GM23248 (cell line): ENCODE data around the gene PUM1. TPM values are rescaled to one million over a fixed set of nuclear protein-coding genes. Genes with fewer than 3 reads are reported as not detected.

ENCODE experiments used
- DNase-seq: peaks from one replicate; pipeline ENCODE4 v3.0.0-alpha.2; 2015
- H2AFZ ChIP-seq: fragments of 200-600 bp; sonication (generic); 2 replicates; pipeline ENCODE4 v1.6.1; 2016; ENCODE audit warnings: antibody characterized with exemption
- H3F3A ChIP-seq: fragments of 200-600 bp; sonication (generic); 2 replicates; pipeline ENCODE4 v1.6.1; 2016; ENCODE audit warnings: mild to moderate bottlenecking, antibody characterized with exemption, mixed run types; ENCODE audit not compliant: insufficient read depth
- H3K27ac ChIP-seq: fragments of 200-600 bp; sonication (generic); 2 replicates; pipeline ENCODE4 v1.5.1; 2016; ENCODE audit warnings: mild to moderate bottlenecking
- H3K27me3 ChIP-seq: fragments of 200-600 bp; sonication (generic); replicated peaks from 2 replicates; pipeline ENCODE4 v1.6.1; 2016; ENCODE audit warnings: mild to moderate bottlenecking; ENCODE audit not compliant: insufficient read depth
- H3K36me3 ChIP-seq: fragments of 200-600 bp; sonication (generic); 2 replicates; pipeline ENCODE4 v1.6.1; 2016; ENCODE audit warnings: low read depth, mild to moderate bottlenecking
- H3K4me1 ChIP-seq: fragments of 200-600 bp; sonication (generic); 2 replicates; pipeline ENCODE4 v1.6.1; 2016; ENCODE audit warnings: mild to moderate bottlenecking; ENCODE audit not compliant: insufficient read depth
- H3K4me2 ChIP-seq: fragments of 200-600 bp; sonication (generic); one replicate; pipeline ENCODE4 v1.6.1; 2016; ENCODE audit warnings: mild to moderate bottlenecking; ENCODE audit not compliant: unreplicated experiment
- H3K4me3 ChIP-seq: fragments of 200-600 bp; sonication (generic); 2 replicates; pipeline ENCODE4 v1.5.1; 2016; ENCODE audit warnings: mild to moderate bottlenecking
- H3K79me2 ChIP-seq: fragments of 200-600 bp; sonication (generic); 2 replicates; pipeline ENCODE4 v1.6.1; 2016; ENCODE audit warnings: mild to moderate bottlenecking; ENCODE audit not compliant: insufficient read depth
- H3K9ac ChIP-seq: fragments of 200-600 bp; sonication (generic); 2 replicates; pipeline ENCODE4 v1.6.1; 2016; ENCODE audit warnings: mild to moderate bottlenecking
- H3K9me2 ChIP-seq: fragments of 200-600 bp; sonication (generic); 2 replicates; pipeline ENCODE4 v1.6.1; 2016; ENCODE audit warnings: mixed run types, mild to moderate bottlenecking, moderate library complexity; ENCODE audit not compliant: insufficient read depth
- H3K9me3 ChIP-seq: fragments of 200-600 bp; sonication (generic); one replicate; pipeline ENCODE4 v1.6.1; 2017; ENCODE audit warnings: low read depth
- H4K20me1 ChIP-seq: fragments of 200-600 bp; sonication (generic); 2 replicates; pipeline ENCODE4 v1.6.0; 2016; ENCODE audit not compliant: insufficient read depth
- EZH2 ChIP-seq: fragments of 200-600 bp; sonication (generic); IDR thresholded peaks from 2 replicates; pipeline ENCODE4 v1.6.1; 2018; ENCODE audit warnings: antibody characterized with exemption, mild to moderate bottlenecking; ENCODE audit not compliant: insufficient read depth, poor library complexity, severe bottlenecking
- EZH2phosphoT487 ChIP-seq: fragments of 200-600 bp; sonication (generic); IDR thresholded peaks from 2 replicates; pipeline ENCODE4 v1.6.1; 2018; ENCODE audit warnings: antibody characterized with exemption, moderate library complexity, mild to moderate bottlenecking, low read depth; ENCODE audit not compliant: insufficient read depth
- WGBS, 2 experiments: methylation state at CpG; one replicate each; pipeline ENCODE4 v1.1.6; 2015 to 2017; ENCODE audit warnings: low lambda C conversion rate in 2 of 2, low coverage in 1 of 2; ENCODE audit errors: missing lambda C conversion rate in 2 of 2; 5-methylcytosine and 5-hydroxymethylcytosine counted together
- in situ Hi-C: fragments of 300-500 bp; cut with MboI; formaldehyde crosslinking; loops from 2 replicates; pipeline ENCODE4 v1.15.0; 2020
- polyA plus RNA-seq: library from polyadenylated mRNA; unstranded; fragments of >200 nt; fragmentation: Nextera tagmentation; extraction: Ambion mirVana; gene quantifications from 2 replicates; pipeline ENCODE4 v1.2.1, GENCODE V29; 2016
- total RNA-seq: library from RNA; depleted of rRNA; stranded (reverse); fragments of >200 nt; shearing (Covaris generic); gene quantifications from 2 replicates; pipeline ENCODE4 v1.2.3, GENCODE V29; 2014

Gene PUM1
- total and polyA plus RNA-seq, 2 experiments from 2014 or later = 46.3 to 49.5 TPM

DNA sequence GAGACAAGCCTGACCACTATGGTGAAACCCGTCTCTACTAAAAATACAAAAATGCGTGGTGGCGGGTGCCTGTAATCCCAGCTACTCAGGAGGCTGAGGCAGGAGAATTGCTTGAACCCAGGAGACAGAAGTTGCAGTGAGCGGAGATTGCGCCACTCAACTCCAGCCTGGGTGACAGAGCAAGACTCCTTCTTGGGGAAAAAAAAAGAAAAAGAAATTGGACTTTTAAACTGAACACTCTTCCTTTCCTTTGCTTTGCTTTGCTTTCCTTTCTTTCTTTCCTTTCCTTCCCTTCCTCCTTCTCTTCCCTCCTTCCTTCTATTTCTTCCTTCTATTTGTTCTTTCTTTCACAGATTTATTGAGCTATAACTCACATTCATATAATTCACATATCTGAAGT lies 43.3 kb upstream of the PUM1 start:
- H3F3A ChIP-seq = peaks cover 5% of the 10 kb centered on the region; the same call in 1 of the 2 replicates
- no peak overlapping the region for H3K4me3 ChIP-seq
- no peak overlapping the region for H3K9ac ChIP-seq
- no peak overlapping the region for H3K27ac ChIP-seq
- no peak overlapping the region for H3K4me2 ChIP-seq
- in situ Hi-C loops = no loop called here
- no peaks in the 10 kb centered on the region for H3K36me3 ChIP-seq
- 83 to 90% methylated on average over 5 of the region's 5 CpGs for WGBS, 2 experiments
- no peaks in the 10 kb centered on the region for H4K20me1 ChIP-seq
- no peak for DNase-seq
- no peaks in the 10 kb centered on the region for H3K9me3 ChIP-seq
- TF ChIP-seq EZH2phosphoT487 (no peak), EZH2 (no peak)
- no peaks in the 10 kb centered on the region for H3K9me2 ChIP-seq
- no peaks in the 10 kb centered on the region for H3K79me2 ChIP-seq
- H3K27me3 ChIP-seq = no peaks in the 10 kb centered on the region
- peaks cover 9% of the 10 kb centered on the region for H3K4me1 ChIP-seq
- H2AFZ ChIP-seq = no peak overlapping the region

DNA sequence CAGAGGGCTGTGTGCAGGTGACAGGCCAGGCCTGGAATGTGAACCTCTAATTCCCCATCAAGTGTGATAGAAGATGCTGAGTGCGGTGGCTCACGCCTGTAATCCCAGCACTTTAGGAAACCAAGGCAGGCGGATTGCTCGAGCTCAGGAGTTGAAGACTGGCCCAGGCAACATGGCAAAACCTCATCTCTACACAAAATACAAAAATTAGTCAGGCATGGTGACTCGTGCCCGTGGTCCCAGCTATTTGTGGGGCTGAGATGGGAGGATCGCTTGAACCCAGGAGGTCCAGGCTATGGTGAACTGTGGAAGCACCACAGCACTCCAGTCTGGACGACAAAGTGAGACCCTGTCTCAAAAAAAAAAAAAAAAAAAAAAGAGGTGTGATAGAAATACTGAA lies 40.1 kb upstream of the PUM1 start:
- Histone ChIP-seq H3K27ac (no peak overlapping the region), H3K9me3 (no peaks in the 10 kb centered on the region), H3K4me1 (peaks cover 18% of the 10 kb centered on the region), H3K4me3 (no peak overlapping the region), H3K79me2 (no peaks in the 10 kb centered on the region), H3K27me3 (no peaks in the 10 kb centered on the region), H3K9ac (no peak overlapping the region), H3F3A (0 out of 2 replicates have a peak, but pooled peaks cover 5% of the 10 kb centered on the region), H3K9me2 (no peaks in the 10 kb centered on the region), H3K36me3 (no peaks in the 10 kb centered on the region), H4K20me1 (no peaks in the 10 kb centered on the region), H2AFZ (no peak overlapping the region), H3K4me2 (no peak overlapping the region)
- 87 to 88% methylated on average over 8 of the region's 8 CpGs for WGBS, 2 experiments
- in situ Hi-C loops = no loop called here
- TF ChIP-seq EZH2phosphoT487 (no peak), EZH2 (no peak)
- DNase-seq = peak; percentile 29

DNA sequence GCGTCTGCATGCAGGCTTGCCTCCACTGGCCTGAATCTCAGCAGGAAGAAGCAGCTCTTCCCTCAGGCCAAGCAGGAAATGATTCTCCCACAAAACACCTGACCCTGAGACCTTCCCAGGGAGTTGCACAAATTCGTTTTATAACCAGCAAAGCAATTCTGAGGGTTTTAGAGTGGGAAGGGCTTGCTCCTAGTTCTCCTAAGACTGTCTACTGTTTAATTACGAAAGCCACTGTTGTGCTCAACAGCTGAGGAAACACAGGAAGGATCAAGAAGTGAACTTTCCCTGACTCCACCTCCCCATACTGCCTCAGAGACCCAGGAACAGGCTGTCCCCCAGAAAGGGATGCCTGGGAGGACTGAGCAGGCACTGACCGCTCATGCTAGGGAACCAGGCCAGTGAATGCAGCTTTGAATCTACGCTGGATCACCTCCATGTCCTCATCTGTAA lies 37.0 kb upstream of the PUM1 start:
- H4K20me1 ChIP-seq = no peaks in the 10 kb centered on the region
- H3K4me2 ChIP-seq = no peak overlapping the region
- peak overlapping the region; percentile 35 for H3K27ac ChIP-seq
- 0 out of 2 replicates have a peak, but pooled peaks cover 5% of the 10 kb centered on the region for H3F3A ChIP-seq
- DNase-seq = peak; percentile 62
- H3K4me3 ChIP-seq = no peak overlapping the region
- in situ Hi-C loops = no loop called here
- H3K36me3 ChIP-seq = no peaks in the 10 kb centered on the region
- H3K9me3 ChIP-seq = no peaks in the 10 kb centered on the region
- WGBS, 2 experiments = 58% methylated on average over 5 of the region's 5 CpGs
- no peaks in the 10 kb centered on the region for H3K9me2 ChIP-seq
- H3K27me3 ChIP-seq = no peaks in the 10 kb centered on the region
- H3K4me1 ChIP-seq = peaks cover 19% of the 10 kb centered on the region
- no peak overlapping the region for H3K9ac ChIP-seq
- peak overlapping the region; percentile 65 for H2AFZ ChIP-seq
- H3K79me2 ChIP-seq = no peaks in the 10 kb centered on the region
- no peak for TF ChIP-seq EZH2phosphoT487
- TF ChIP-seq EZH2 = no peak

DNA sequence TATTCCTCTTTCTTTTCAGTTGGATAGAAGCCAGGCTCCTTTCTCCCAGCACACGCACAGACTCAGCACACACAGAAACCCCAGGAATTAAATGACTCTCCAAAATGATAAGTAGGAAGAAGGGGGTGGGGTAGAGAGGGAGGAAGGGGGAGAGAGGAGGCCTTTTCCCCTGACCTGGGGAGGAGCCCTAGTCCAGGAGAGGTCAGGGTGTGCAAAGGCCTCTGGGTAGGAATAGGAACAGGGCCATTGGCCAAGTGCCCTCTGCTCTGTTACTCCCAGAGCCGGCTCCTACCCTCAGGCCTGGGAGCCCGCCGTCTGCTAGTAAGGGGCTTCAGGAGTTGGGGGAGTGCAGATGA lies 35.6 kb upstream of the PUM1 start:
- 0 out of 2 replicates have a peak overlapping the region, but pooled peaks have one; percentile 38 for H2AFZ ChIP-seq
- H3K4me2 ChIP-seq = no peak overlapping the region
- no peaks in the 10 kb centered on the region for H3K27me3 ChIP-seq
- H3K4me3 ChIP-seq = no peak overlapping the region
- H3K9ac ChIP-seq = no peak overlapping the region
- peak; percentile 68 for DNase-seq
- H3K27ac ChIP-seq = no peak overlapping the region
- no peaks in the 10 kb centered on the region for H3K9me2 ChIP-seq
- H4K20me1 ChIP-seq = no peaks in the 10 kb centered on the region
- H3K36me3 ChIP-seq = no peaks in the 10 kb centered on the region
- H3F3A ChIP-seq = 0 out of 2 replicates have a peak, but pooled peaks cover 5% of the 10 kb centered on the region
- WGBS, 2 experiments = 75% methylated on average over 4 of the region's 4 CpGs
- in situ Hi-C loops = no loop called here
- TF ChIP-seq EZH2phosphoT487 (no peak), EZH2 (no peak)
- no peaks in the 10 kb centered on the region for H3K9me3 ChIP-seq
- no peaks in the 10 kb centered on the region for H3K79me2 ChIP-seq
- peaks cover 20% of the 10 kb centered on the region for H3K4me1 ChIP-seq
